Activated T-cell treated with anti-CD3 and anti-CD28 coated beads, Interleukin-2, amount 50 U/mL, for 1 hour (primary cell): ENCODE results near the gene SPNS2.

Source experiments
- DNase-seq: peaks from one replicate; pipeline ENCODE4 v3.0.0-alpha.2; 2020

The SPNS2 gene, protein sequence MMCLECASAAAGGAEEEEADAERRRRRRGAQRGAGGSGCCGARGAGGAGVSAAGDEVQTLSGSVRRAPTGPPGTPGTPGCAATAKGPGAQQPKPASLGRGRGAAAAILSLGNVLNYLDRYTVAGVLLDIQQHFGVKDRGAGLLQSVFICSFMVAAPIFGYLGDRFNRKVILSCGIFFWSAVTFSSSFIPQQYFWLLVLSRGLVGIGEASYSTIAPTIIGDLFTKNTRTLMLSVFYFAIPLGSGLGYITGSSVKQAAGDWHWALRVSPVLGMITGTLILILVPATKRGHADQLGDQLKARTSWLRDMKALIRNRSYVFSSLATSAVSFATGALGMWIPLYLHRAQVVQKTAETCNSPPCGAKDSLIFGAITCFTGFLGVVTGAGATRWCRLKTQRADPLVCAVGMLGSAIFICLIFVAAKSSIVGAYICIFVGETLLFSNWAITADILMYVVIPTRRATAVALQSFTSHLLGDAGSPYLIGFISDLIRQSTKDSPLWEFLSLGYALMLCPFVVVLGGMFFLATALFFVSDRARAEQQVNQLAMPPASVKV

GRCh38 chr17:4498461-4499397 lies at the start of gene SPNS2:
TSS of gene SPNS2 (plus strand) at chr17:4498881. CDS start at chr17:4499048, 167 bp downstream.
- DNase-seq: peak; percentile 77

DNA sequence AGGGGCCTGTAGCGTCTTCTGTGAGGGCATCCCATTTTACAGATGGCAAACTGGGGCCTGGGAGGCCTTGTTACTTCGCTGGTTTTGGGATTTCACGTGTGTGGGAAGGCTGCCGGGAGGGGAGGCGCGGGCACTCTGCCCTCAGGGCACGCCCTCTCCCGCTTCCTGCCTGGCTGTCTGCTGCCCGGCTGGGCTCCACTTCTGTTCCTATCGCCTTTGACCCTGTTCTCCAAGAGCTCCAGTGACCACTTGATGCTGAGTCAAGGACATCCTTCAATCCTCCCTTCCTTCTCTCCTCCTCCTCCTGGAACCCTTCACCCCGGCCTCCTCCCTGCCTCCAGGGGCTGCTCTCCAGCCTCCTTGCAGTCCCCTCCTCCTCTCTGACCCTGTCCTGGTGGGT lies 48.9 kb upstream of the SPNS2 start:
- DNase-seq: no peak

DNA sequence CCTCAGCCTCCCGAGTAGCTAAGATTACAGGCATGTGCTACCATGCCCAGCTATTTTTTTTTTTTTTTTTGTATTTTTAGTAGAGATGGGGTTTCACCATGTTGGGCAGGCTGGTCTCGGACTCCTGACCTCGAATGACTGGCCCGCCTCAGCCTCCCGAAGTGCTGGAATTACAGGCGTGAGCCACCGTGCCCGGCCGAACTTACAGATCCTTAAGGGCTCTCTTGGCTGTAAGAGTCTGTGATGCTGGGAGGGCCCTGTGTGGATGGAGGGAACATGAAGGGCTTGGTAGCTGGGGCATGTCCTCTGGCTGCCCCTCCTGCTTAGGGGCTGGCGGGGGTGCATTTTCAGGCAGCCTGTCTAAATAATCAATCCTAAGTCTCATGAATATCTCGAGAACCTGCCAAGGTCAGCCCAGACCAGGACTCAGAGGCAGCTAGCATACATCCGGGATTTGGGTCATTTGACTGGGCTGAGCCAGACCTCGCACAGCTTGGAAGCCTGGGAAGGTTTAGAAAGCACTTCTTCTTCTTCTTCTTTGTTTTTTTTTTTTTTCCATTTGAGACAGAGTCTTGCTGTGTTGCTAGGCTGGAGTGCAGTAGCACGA lies 47.9 kb upstream of the SPNS2 start:
- DNase-seq: no peak

GRCh38 chr17:4453812-4454591 lies 44.7 kb upstream of the SPNS2 start:
- no peak for DNase-seq

GRCh38 chr17:4460661-4461060 lies 38.0 kb upstream of the SPNS2 start:
- DNase-seq: no peak

GRCh38 chr17:4463818-4464476 lies 34.7 kb upstream of the SPNS2 start:
- no peak for DNase-seq

DNA sequence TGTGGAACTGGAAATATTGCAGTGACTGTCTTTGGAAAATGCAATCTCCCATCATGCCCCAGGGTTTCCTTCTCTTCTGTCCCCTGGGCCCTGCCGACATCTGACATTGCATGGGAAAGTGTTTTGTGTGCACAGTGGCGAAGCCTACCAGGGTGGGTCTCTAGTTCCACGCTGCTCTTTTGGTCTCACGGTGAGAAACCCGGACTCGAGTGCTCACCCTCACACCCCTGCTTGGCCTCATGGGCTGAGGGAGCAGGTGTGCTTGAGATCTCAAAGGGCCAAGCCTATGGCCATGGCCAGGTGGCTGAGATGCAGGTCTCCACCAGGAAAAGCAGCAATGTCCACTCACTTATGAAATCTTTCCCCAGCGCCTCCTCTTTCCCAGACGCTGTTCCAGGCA lies 32.9 kb upstream of the SPNS2 start:
- DNase-seq: no peak

DNA sequence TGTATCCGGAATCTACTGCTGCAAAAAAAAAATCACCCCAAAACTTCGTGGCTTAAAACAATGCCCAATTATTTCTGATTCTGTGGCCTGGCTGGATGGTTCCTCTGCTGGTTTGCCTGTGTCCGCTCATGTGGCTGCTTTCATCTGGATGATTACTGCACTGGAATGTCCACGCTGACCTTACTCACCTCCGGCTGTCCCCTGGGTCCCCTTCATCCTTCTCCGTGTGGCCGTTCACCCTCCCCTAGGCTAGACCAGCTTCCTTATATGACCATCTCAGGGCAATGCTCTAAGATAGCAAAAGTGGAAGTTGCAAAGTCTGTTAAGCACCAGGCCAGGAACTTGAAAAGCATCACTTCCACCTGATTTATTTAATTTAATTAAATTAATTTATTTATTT lies 31.4 kb upstream of the SPNS2 start:
- no peak for DNase-seq

DNA sequence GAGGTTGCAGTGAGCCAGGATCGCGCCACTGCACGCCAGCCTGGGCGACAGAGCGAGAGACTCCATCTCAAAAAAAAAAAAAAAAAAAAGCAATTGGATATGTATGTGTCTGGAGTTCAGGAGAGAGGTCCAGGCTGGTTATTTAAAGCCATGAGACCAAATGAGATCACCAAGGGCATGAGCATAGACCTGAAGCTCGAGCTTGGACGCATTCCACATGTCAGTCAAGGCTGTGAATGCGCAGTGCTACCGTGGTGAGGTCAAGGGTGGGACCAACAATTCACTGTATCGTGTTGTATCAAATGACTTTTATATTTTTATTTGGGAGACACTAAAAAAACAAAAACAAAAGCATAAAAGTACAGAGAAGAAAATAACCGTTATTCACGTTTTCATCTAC lies 29.1 kb upstream of the SPNS2 start:
- DNase-seq: no peak

- DNase-seq: no peak
Measured at GRCh38 chr17:4472286-4472685, 26.4 kb upstream of the SPNS2 start.

- no peak for DNase-seq
Measured at GRCh38 chr17:4474093-4474492, 24.6 kb upstream of the SPNS2 start.

DNA sequence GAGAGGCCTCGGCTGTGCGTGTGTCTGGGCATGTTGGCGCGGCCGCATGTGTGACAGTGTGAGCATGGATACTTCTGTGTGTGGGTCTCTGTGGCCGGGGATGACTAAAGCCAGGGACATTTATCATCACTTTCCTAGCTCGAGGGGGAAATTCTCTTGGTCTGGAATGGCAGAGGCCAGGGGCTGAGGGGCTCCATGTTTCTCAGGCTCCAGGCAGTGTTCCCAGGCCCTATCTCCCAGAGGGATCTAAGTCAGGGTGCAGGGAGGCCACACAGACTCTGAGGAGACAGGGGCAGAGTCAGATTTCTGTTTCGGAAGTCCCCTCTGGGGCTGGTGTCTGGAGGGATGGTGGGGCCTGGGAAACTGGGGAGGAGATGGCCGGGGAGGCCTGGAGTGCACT lies 23.7 kb upstream of the SPNS2 start:
- no peak for DNase-seq

GRCh38 chr17:4475463-4475862 lies 23.2 kb upstream of the SPNS2 start:
- DNase-seq: no peak

GRCh38 chr17:4476017-4476416 lies 22.7 kb upstream of the SPNS2 start:
- no peak for DNase-seq

GRCh38 chr17:4476511-4477070 lies 22.1 kb upstream of the SPNS2 start:
- DNase-seq: no peak

GRCh38 chr17:4477255-4477791 lies 21.4 kb upstream of the SPNS2 start:
- DNase-seq: no peak

DNA sequence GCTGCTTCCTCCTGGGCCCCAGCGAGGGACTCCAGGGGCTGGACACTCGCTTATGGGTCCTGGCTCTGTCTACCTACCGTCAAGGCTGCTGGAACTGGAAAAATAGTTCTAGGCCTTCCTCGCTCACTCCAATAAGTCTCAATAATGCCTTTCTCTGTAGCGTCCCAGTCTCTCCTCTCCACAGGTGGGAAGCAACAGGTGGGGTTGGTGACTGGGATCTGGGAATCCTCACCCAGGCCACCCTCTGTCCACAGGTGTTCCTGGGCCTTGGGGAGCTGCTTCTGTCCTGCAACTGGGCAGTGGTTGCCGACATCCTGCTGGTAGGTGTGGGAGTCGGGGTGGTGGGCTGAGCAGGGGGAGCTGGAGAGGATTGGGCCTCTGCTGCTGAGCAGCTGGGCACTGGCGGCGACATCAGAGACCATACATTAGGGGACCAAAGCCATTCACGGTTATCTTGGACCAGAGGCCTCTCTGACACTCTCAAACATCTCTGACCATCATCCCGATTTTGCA lies 20.3 kb upstream of the SPNS2 start:
- no peak for DNase-seq

- DNase-seq: no peak
Measured at GRCh38 chr17:4479340-4479981, 19.2 kb upstream of the SPNS2 start.

DNA sequence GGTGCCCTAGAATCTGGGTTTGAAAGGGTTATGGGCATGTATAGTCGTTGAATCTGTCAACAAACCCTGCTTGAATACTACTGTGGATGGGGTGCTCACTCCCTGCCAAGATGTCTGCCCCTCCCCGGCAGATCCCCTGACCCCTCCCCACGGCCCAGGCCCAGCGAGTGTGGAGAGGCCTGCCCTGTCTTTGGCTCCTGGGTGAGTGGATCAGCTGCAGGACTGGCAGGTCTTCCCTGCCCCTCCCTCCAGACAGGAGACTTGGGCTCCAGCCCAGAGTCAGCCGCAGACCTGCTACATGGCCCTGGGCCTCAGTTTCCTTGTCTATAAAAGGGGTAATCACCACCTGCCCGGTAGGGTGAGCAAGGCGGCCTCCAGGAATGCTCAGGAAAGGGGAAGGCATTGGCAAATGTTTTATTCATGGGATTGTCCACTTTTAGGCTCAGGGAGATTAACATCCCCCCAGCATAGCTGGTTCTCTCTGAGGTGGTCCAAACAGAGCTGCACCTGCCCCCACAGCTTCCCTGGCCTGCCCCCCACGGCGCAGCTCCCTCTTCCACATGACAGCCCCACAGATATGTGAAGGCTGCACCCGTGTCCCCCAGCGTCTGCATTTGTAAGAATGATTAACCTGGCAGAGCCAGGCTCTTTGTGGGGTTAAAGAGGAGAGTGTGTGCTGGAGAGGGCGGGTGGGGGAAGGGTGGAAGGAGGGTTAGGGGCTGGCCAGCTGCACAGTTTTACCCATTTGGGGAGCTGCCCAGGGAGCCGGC lies 18.5 kb upstream of the SPNS2 start:
- no peak for DNase-seq
